ENCODE results near the gene COMMD9. TPM values are rescaled to one million over a fixed set of nuclear protein-coding genes. Genes with fewer than 3 reads are reported as not detected.
A peak's percentile ranks its signal among the peaks of the same experiment; 100 is the strongest.

COMMD9 gene
- total and polyA plus RNA-seq, 2 experiments from 2014 or later, result 42.2 to 85.3 TPM

DNA sequence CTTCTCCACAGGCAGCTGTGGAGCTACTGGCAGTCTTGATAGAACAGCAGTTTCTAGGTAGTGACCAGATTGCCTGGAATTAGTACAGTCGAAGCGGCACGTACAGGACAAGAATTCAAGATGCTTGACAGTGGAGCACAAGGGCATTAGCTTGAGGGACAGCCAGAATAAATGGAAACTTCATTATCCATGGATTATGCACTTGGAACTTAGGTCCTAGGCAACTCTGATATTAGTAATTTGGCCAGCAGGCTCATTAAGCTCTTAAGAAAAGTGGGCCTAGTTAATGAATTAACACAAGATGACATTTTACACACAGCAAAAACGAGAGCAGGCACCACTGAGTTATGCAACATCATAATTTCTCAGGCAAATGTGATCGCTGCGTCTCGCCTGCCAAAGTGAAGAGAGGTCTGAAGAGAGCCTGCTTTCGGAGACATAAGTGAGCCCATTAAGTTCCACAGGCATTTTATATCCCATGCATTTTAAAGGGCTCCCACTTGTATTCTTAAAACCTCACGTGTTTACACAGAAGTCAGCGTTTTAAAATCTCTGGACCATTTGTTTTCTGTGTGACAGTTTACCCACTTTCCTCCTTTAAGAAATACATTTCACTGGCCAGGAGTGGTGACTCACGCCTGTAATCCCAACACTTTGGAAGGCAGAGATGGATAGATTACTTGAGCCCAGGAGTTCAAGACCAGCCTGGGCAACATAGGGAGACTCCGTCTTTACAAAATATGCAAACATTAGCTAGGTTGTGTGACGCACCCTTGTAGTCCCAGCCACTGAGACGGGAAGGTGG, 66.2 kb downstream of the COMMD9 start:
- Histone ChIP-seq H2AFZ (no peak overlapping the region), H3K27ac (no peak overlapping the region), H3K4me3 (no peak overlapping the region), H3K36me3 (ENCODE audit: low read depth) (no peaks in the 10 kb centered on the region), H3F3A (ENCODE audit: insufficient read depth) (0 out of 2 replicates have a peak, but pooled peaks cover 5% of the 10 kb centered on the region), H3K79me2 (ENCODE audit: insufficient read depth) (no peaks in the 10 kb centered on the region), H3K9me2 (ENCODE audit: insufficient read depth) (no peaks in the 10 kb centered on the region), H3K9ac (no peak overlapping the region), H3K9me3 (ENCODE audit: low read depth) (no peaks in the 10 kb centered on the region), H4K20me1 (ENCODE audit: insufficient read depth) (no peaks in the 10 kb centered on the region), H3K4me1 (ENCODE audit: insufficient read depth) (no peaks in the 10 kb centered on the region), H3K4me2 (ENCODE audit: unreplicated experiment) (no peak overlapping the region), H3K27me3 (replicated peaks; ENCODE audit: insufficient read depth) (peaks cover 6% of the 10 kb centered on the region)
- DNase-seq, result peak; percentile 21
- 35 to 36% methylated on average over 14 of the region's 14 CpGs for WGBS, 2 experiments (ENCODE audit: low coverage in 1 of 2, low lambda C conversion rate in 2 of 2, missing lambda C conversion rate in 2 of 2)
- in situ Hi-C loops (cut with MboI), result no loop called here
- TF ChIP-seq EZH2 (IDR thresholded peaks at IDR 0.05; ENCODE audit: insufficient read depth, poor library complexity, severe bottlenecking), result no peak
- no peak for TF ChIP-seq EZH2phosphoT487 (IDR thresholded peaks at IDR 0.05; ENCODE audit: insufficient read depth, low read depth)

Other genes starting within 250 kb of the COMMD9 start
- 26.7 and 29.8 TPM in 2 replicates for gene PRR5L, start 6.9 kb upstream of the COMMD9 start, total RNA-seq (2014; rRNA removed; shearing (Covaris generic))
- gene PRR5L, start 6.9 kb upstream of the COMMD9 start, polyA plus RNA-seq (2016; fragmentation: Nextera tagmentation; extraction: Ambion mirVana), result 6.9 and 9.0 TPM in 2 replicates
- gene TRAF6, start 220.8 kb upstream of the COMMD9 start, total RNA-seq (2014; rRNA removed; shearing (Covaris generic)), result 6.2 and 7.2 TPM in 2 replicates
- gene TRAF6, start 220.8 kb upstream of the COMMD9 start, polyA plus RNA-seq (2016; fragmentation: Nextera tagmentation; extraction: Ambion mirVana), result 7.9 and 8.6 TPM in 2 replicates

Data from GM23248 (cell line).